Fibroblast of the aortic adventitia (primary cell): ENCODE measurements around the gene PDE11A. TPM values are rescaled to one million over a fixed set of nuclear protein-coding genes. Genes with fewer than 3 reads are reported as not detected.

Experiments
- DNase-seq: peaks from one replicate; pipeline ENCODE4 v3.0.0-alpha.2; 2010; ENCODE audit warnings: low read depth
- H3K4me3 ChIP-seq: 2 replicates; pipeline ENCODE4 v1.5.1; 2011; ENCODE audit warnings: low read depth, mild to moderate bottlenecking, control low read depth, low read length, moderate library complexity
- CTCF ChIP-seq: IDR thresholded peaks from 2 replicates; pipeline ENCODE4 v1.5.1; 2011; ENCODE audit warnings: mild to moderate bottlenecking, low read length, control low read depth, inconsistent platforms; ENCODE audit not compliant: insufficient read depth
- total RNA-seq: library from RNA; depleted of rRNA; stranded (reverse); fragments of >200 nt; gene quantifications from 2 replicates; pipeline ENCODE4 v1.2.3, GENCODE V29; 2012; ENCODE audit warnings: low replicate concordance

PDE11A gene
- total RNA-seq, 1 donor = not detected

GRCh38 chr2:177872286-177872685 is 200.3 kb downstream of the PDE11A start:
- H3K4me3 ChIP-seq = no peak overlapping the region
- no peak for TF ChIP-seq CTCF
- DNase-seq = no peak

- no peak for TF ChIP-seq CTCF
- DNase-seq = no peak
- no peak overlapping the region for H3K4me3 ChIP-seq
Measured at GRCh38 chr2:177869912-177870311, 202.7 kb downstream of the PDE11A start.

GRCh38 chr2:177869209-177869608 is 203.4 kb downstream of the PDE11A start:
- no peak for DNase-seq
- TF ChIP-seq CTCF = no peak
- H3K4me3 ChIP-seq = no peak overlapping the region

- no peak for TF ChIP-seq CTCF
Measured at GRCh38 chr2:177868806-177869205, 203.8 kb downstream of the PDE11A start.

GRCh38 chr2:177857538-177857937 is 215.0 kb downstream of the PDE11A start:
- DNase-seq = no peak
- no peak for TF ChIP-seq CTCF
- H3K4me3 ChIP-seq = no peak overlapping the region

More at GRCh38 chr2:177868806-177869205, 203.8 kb downstream of the PDE11A start:
- no peak for DNase-seq
- no peak overlapping the region for H3K4me3 ChIP-seq

- no peak overlapping the region for H3K4me3 ChIP-seq
- DNase-seq = no peak
- TF ChIP-seq CTCF = no peak
Measured at GRCh38 chr2:177852389-177852788, 220.2 kb downstream of the PDE11A start.

- H3K4me3 ChIP-seq = no peak overlapping the region
- DNase-seq = no peak
- TF ChIP-seq CTCF = no peak
Measured at GRCh38 chr2:177843188-177843587, 229.4 kb downstream of the PDE11A start.
